HEK293 (cell line): ENCODE results near the gene PHKG1.

Experiments
- CTCF ChIA-PET: fragments of 350-600 bp; formaldehyde crosslinking; extraction: SDS; loops from one replicate; lab custom pipeline; 2021; ENCODE audit warnings: antibody characterized with exemption; lab: Yijun Ruan, JAX
- POLR2A ChIA-PET: fragments of 300-600 bp; formaldehyde crosslinking; extraction: SDS; loops from one replicate; lab custom pipeline; 2020; ENCODE audit warnings: antibody characterized with exemption, inconsistent platforms; lab: Yijun Ruan, JAX
- H3K27ac ChIP-seq: fragments of 200-500 bp; sonication (Bioruptor generic); 2 replicates; pipeline ENCODE4 v1.5.1; 2014; ENCODE audit warnings: low read depth, low read length, control low read depth, inconsistent platforms; ENCODE audit errors: extremely low read depth
- H3K36me3 ChIP-seq, 2 experiments: fragments of 200-500 bp in 1 of 2; sonication (Bioruptor generic) in 1 of 2; 1 replicate in 1 of 2; 2 replicates in 1 of 2; pipeline ENCODE4 v1.5.1; 2014 to 2017; ENCODE audit warnings: inconsistent platforms in 2 of 2, low read length in 2 of 2; ENCODE audit not compliant: control insufficient read depth in 2 of 2, insufficient read depth in 1 of 2
- H3K4me1 ChIP-seq: fragments of 200-500 bp; sonication (Bioruptor generic); 2 replicates; pipeline ENCODE4 v1.5.1; 2014; ENCODE audit warnings: mild to moderate bottlenecking, low read length, inconsistent platforms; ENCODE audit not compliant: control insufficient read depth, insufficient read depth
- H3K4me3 ChIP-seq: 2 replicates; pipeline ENCODE4 v1.5.1; 2011; ENCODE audit warnings: low read depth, mild to moderate bottlenecking, control low read depth, low read length, moderate library complexity
- H3K9me3 ChIP-seq: fragments of 200-500 bp; sonication (Bioruptor generic); 2 replicates; pipeline ENCODE4 v1.5.1; 2014; ENCODE audit warnings: low read depth, low read length, inconsistent platforms; ENCODE audit not compliant: control insufficient read depth, insufficient read depth
- BCL11B ChIP-seq: fragments of 450-650 bp; formaldehyde crosslinking; IDR thresholded peaks from 2 replicates; pipeline ENCODE4 v1.5.1; 2016; ENCODE audit warnings: low read depth, missing biosample characterization, missing genetic modification characterization
- GLIS1 ChIP-seq: fragments of 450-650 bp; formaldehyde crosslinking; IDR thresholded peaks from 2 replicates; pipeline ENCODE4 v1.5.1; 2016; ENCODE audit warnings: missing biosample characterization, missing genetic modification characterization
- MZF1 ChIP-seq: fragments of 450-650 bp; formaldehyde crosslinking; IDR thresholded peaks from 2 replicates; pipeline ENCODE4 v1.5.1; 2017; ENCODE audit warnings: missing biosample characterization, missing genetic modification characterization, borderline replicate concordance
- SALL2 ChIP-seq: fragments of 450-650 bp; formaldehyde crosslinking; IDR thresholded peaks from 2 replicates; pipeline ENCODE4 v1.5.0; 2017; ENCODE audit warnings: missing biosample characterization, mild to moderate bottlenecking, missing genetic modification characterization, borderline replicate concordance
- SP2 ChIP-seq: fragments of 450-650 bp; formaldehyde crosslinking; IDR thresholded peaks from 2 replicates; pipeline ENCODE4 v1.5.1; 2016; ENCODE audit warnings: missing biosample characterization, missing genetic modification characterization
- ZEB2 ChIP-seq: fragments of 450-650 bp; formaldehyde crosslinking; IDR thresholded peaks from 2 replicates; pipeline ENCODE4 v1.5.1; 2016; ENCODE audit warnings: missing biosample characterization, missing genetic modification characterization
- ZFP3 ChIP-seq: fragments of 450-650 bp; formaldehyde crosslinking; IDR thresholded peaks from 2 replicates; pipeline ENCODE4 v1.5.1; 2016; ENCODE audit warnings: low read depth, missing biosample characterization, missing genetic modification characterization
- ZFP69B ChIP-seq: fragments of 450-650 bp; formaldehyde crosslinking; IDR thresholded peaks from 2 replicates; pipeline ENCODE4 v1.5.1; 2016; ENCODE audit warnings: missing biosample characterization, missing genetic modification characterization
- ZNF121 ChIP-seq: fragments of 450-650 bp; formaldehyde crosslinking; IDR thresholded peaks from 2 replicates; pipeline ENCODE4 v1.5.1; 2016; ENCODE audit warnings: missing biosample characterization, missing genetic modification characterization
- ZNF202 ChIP-seq: fragments of 450-650 bp; formaldehyde crosslinking; IDR thresholded peaks from 2 replicates; pipeline ENCODE4 v1.5.1; 2016; ENCODE audit warnings: missing biosample characterization, missing genetic modification characterization, borderline replicate concordance
- ZNF266 ChIP-seq: fragments of 450-650 bp; formaldehyde crosslinking; IDR thresholded peaks from 2 replicates; pipeline ENCODE4 v1.5.1; 2016; ENCODE audit warnings: missing biosample characterization, missing genetic modification characterization, low read depth
- ZNF274 ChIP-seq, 2 experiments: fragments of 200-500 bp in 1 of 2; fragments of 450-650 bp in 1 of 2; sonication (Bioruptor generic) in 1 of 2; formaldehyde crosslinking in 1 of 2; IDR thresholded peaks; 2 replicates each; pipeline versions ENCODE4 v1.5.1 to v1.6.1; 2014 to 2016; ENCODE audit warnings: borderline replicate concordance in 1 of 2, inconsistent platforms in 1 of 2, low read length in 1 of 2, missing biosample characterization in 1 of 2, missing genetic modification characterization in 1 of 2
- ZNF416 ChIP-seq: fragments of 450-650 bp; formaldehyde crosslinking; IDR thresholded peaks from 2 replicates; pipeline ENCODE4 v1.5.1; 2016; ENCODE audit warnings: missing biosample characterization, missing genetic modification characterization
- ZNF514 ChIP-seq: fragments of 450-650 bp; formaldehyde crosslinking; IDR thresholded peaks from 2 replicates; pipeline ENCODE4 v1.5.1; 2016; ENCODE audit warnings: missing biosample characterization, missing genetic modification characterization
- ZNF596 ChIP-seq: fragments of 450-650 bp; IDR thresholded peaks from 2 replicates; pipeline ENCODE4 v1.5.0; 2018; ENCODE audit warnings: missing biosample characterization, mild to moderate bottlenecking, missing genetic modification characterization, moderate library complexity
- ZNF670 ChIP-seq: fragments of 450-650 bp; formaldehyde crosslinking; IDR thresholded peaks from 2 replicates; pipeline ENCODE4 v1.5.1; 2016; ENCODE audit warnings: missing biosample characterization, missing genetic modification characterization, low read depth
- ZNF76 ChIP-seq: fragments of 450-650 bp; formaldehyde crosslinking; IDR thresholded peaks from 2 replicates; pipeline ENCODE4; 2016; ENCODE audit warnings: low read depth, missing biosample characterization, missing genetic modification characterization, borderline replicate concordance
- ZNF776 ChIP-seq: fragments of 450-650 bp; formaldehyde crosslinking; IDR thresholded peaks from 2 replicates; pipeline ENCODE4 v1.5.0; 2017; ENCODE audit warnings: missing biosample characterization, missing genetic modification characterization, borderline replicate concordance
- ZNF777 ChIP-seq: fragments of 450-650 bp; formaldehyde crosslinking; IDR thresholded peaks from 2 replicates; pipeline ENCODE4 v1.5.1; 2017; ENCODE audit warnings: missing biosample characterization, missing genetic modification characterization, borderline replicate concordance
- ZNF791 ChIP-seq: fragments of 450-650 bp; formaldehyde crosslinking; IDR thresholded peaks from 2 replicates; pipeline ENCODE4 v1.5.1; 2016; ENCODE audit warnings: missing biosample characterization, missing genetic modification characterization
- ZNF830 ChIP-seq: fragments of 450-650 bp; IDR thresholded peaks from 2 replicates; pipeline ENCODE4 v1.5.0; 2018; ENCODE audit warnings: missing biosample characterization, missing genetic modification characterization, low read depth, mild to moderate bottlenecking, moderate library complexity
- ZNF837 ChIP-seq: fragments of 450-650 bp; formaldehyde crosslinking; IDR thresholded peaks from 2 replicates; pipeline ENCODE4 v1.5.1; 2016; ENCODE audit warnings: missing biosample characterization, missing genetic modification characterization
- TF ChIP-seq, protein P1 (sequence below): fragments of 450-650 bp; formaldehyde crosslinking; IDR thresholded peaks from 2 replicates; pipeline ENCODE4 v1.5.1; 2017; ENCODE audit warnings: missing biosample characterization, missing genetic modification characterization
- TF ChIP-seq, protein P2 (sequence below): fragments of 450-650 bp; formaldehyde crosslinking; IDR thresholded peaks from 2 replicates; pipeline ENCODE4 v1.5.1; 2016; ENCODE audit warnings: missing biosample characterization, missing genetic modification characterization
- TF ChIP-seq, protein P3 (sequence below): fragments of 450-650 bp; formaldehyde crosslinking; IDR thresholded peaks from 2 replicates; pipeline ENCODE4 v1.5.1; 2016; ENCODE audit warnings: missing biosample characterization, missing genetic modification characterization

PHKG1 gene

DNA sequence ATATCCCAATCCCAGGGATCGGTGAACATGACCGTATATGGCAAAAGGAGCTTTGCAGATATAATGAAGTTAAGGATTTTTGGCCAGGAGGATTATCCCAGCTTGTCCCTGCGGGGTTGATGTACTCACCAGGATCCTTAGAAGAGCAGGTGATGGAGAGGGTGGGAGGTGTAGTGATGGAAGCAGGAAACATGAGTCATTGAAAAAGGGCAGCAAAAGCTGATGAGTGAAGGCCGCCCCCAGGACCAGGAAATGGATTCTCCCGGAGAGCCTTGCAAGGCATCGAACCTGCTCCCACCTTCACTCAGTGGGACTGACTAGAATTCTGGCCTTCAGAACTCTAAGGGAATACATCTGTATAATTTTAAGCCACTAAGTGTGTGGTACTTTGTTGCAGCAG is 28.7 kb upstream of the PHKG1 start:
- TF ChIP-seq, protein P1, sequence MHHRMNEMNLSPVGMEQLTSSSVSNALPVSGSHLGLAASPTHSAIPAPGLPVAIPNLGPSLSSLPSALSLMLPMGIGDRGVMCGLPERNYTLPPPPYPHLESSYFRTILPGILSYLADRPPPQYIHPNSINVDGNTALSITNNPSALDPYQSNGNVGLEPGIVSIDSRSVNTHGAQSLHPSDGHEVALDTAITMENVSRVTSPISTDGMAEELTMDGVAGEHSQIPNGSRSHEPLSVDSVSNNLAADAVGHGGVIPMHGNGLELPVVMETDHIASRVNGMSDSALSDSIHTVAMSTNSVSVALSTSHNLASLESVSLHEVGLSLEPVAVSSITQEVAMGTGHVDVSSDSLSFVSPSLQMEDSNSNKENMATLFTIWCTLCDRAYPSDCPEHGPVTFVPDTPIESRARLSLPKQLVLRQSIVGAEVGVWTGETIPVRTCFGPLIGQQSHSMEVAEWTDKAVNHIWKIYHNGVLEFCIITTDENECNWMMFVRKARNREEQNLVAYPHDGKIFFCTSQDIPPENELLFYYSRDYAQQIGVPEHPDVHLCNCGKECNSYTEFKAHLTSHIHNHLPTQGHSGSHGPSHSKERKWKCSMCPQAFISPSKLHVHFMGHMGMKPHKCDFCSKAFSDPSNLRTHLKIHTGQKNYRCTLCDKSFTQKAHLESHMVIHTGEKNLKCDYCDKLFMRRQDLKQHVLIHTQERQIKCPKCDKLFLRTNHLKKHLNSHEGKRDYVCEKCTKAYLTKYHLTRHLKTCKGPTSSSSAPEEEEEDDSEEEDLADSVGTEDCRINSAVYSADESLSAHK (tag by site-specific recombination) = no peak
- no peak for TF ChIP-seq ZNF76 (tag by site-specific recombination)
- no peak for TF ChIP-seq ZFP3 (tag by site-specific recombination)
- TF ChIP-seq ZNF670 (tag by site-specific recombination) = no peak
- no peak for TF ChIP-seq ZNF266 (tag by site-specific recombination)
- TF ChIP-seq SP2 (tag by site-specific recombination) = no peak
- TF ChIP-seq, protein P2, sequence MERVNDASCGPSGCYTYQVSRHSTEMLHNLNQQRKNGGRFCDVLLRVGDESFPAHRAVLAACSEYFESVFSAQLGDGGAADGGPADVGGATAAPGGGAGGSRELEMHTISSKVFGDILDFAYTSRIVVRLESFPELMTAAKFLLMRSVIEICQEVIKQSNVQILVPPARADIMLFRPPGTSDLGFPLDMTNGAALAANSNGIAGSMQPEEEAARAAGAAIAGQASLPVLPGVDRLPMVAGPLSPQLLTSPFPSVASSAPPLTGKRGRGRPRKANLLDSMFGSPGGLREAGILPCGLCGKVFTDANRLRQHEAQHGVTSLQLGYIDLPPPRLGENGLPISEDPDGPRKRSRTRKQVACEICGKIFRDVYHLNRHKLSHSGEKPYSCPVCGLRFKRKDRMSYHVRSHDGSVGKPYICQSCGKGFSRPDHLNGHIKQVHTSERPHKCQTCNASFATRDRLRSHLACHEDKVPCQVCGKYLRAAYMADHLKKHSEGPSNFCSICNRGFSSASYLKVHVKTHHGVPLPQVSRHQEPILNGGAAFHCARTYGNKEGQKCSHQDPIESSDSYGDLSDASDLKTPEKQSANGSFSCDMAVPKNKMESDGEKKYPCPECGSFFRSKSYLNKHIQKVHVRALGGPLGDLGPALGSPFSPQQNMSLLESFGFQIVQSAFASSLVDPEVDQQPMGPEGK (tag by site-specific recombination) = no peak
- no peak for TF ChIP-seq ZNF776 (tag by site-specific recombination)
- TF ChIP-seq, protein P3, sequence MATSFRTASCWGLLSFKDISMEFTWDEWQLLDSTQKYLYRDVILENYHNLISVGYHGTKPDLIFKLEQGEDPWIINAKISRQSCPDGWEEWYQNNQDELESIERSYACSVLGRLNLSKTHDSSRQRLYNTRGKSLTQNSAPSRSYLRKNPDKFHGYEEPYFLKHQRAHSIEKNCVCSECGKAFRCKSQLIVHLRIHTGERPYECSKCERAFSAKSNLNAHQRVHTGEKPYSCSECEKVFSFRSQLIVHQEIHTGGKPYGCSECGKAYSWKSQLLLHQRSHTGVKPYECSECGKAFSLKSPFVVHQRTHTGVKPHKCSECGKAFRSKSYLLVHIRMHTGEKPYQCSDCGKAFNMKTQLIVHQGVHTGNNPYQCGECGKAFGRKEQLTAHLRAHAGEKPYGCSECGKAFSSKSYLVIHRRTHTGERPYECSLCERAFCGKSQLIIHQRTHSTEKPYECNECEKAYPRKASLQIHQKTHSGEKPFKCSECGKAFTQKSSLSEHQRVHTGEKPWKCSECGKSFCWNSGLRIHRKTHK (tag by site-specific recombination) = no peak
- TF ChIP-seq ZNF830 (tag by site-specific recombination) = no peak
- TF ChIP-seq ZEB2 = no peak
- no peak for TF ChIP-seq SALL2
- no peak for TF ChIP-seq BCL11B (tag by site-specific recombination)
- TF ChIP-seq ZNF121 = no peak
- no peak for TF ChIP-seq ZNF596 (tag by site-specific recombination)
- TF ChIP-seq ZNF202 (tag by site-specific recombination) = no peak
- POLR2A ChIA-PET = no interaction called here
- no peak overlapping the region for H3K27ac ChIP-seq
- no peak overlapping the region for H3K4me3 ChIP-seq
- H3K9me3 ChIP-seq = no peaks in the 10 kb centered on the region
- CTCF ChIA-PET = no interaction called here
- H3K4me1 ChIP-seq = no peaks in the 10 kb centered on the region
- H3K36me3 ChIP-seq = no peaks in the 10 kb centered on the region

DNA sequence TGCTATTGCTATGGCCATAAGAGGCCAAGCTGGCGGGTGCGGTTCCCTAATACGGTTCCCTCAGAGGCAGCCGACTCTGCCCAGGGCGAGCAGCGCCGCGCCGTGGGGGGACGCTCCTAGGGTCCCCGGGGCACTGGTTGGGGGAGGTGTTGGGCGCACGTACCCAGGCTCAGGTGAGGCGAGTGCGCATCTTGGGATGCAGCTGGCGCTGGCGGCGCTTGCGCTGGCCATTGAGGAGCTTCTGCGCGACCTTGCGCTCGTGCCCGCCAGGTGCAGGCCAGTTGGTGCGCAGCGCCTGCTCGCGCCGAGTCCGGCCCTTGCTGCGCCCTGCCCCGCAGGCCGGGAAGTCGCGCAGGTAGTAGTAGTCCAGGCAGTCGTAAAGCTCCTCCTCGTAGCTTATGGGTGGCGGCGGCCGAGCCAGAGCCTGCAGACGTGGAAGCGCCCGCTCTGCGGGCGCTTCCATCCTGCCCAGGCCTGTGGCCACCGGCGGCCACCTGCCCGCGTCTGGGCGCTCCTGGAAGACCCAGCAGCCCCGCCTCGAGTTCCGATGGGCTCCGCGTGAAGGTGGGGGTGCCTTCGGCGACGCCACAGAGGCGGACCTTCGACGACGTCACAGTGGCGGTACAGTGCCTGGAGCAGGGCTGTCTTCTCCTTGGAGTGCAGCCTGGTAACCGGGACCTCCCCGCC is 23.2 kb upstream of the PHKG1 start, which contains the start of gene NUPR2:
TSS of gene NUPR2 (minus strand) at position 566 of the 687 bp plus-strand sequence. CDS start at position 463, 103 bp downstream.
- Histone ChIP-seq H3K4me3 (no peak within 1 kb of the TSS), H3K9me3 (no peaks in the 10 kb centered on the region), H3K4me1 (no peaks in the 10 kb centered on the region), H3K36me3 (no peaks in the 10 kb centered on the region), H3K27ac (no peak within 1 kb of the TSS)
- ChIA-PET POLR2A (no interaction called here), CTCF (no interaction called here)
- TF ChIP-seq, protein P1 (tag by site-specific recombination) = no peak
- TF ChIP-seq ZNF514 (no peak), GLIS1 (no peak), ZNF202 (tag by site-specific recombination) (no peak), ZNF777 (tag by site-specific recombination) (no peak), MZF1 (no peak), ZNF837 (tag by site-specific recombination) (no peak), SALL2 (no peak), ZNF274 (IDR thresholded peaks at IDR 0.05; ENCODE audit: low read length) (no peak), ZNF274 (tag by site-specific recombination; IDR thresholded peaks at IDR 0.05; ENCODE audit: borderline replicate concordance) (no peak), ZNF791 (no peak), ZNF416 (no peak), ZFP69B (tag by site-specific recombination) (no peak)
